ENCODE measurements around the gene ALKBH4. TPM values are rescaled to one million over a fixed set of nuclear protein-coding genes. Genes with fewer than 3 reads are reported as not detected.
"Not testable (repeated sequence)": the region's sequence is repeated elsewhere in the genome, so short reads cannot be mapped to it uniquely, and the experiment has no call there.

The ALKBH4 gene
- polyA plus RNA-seq, 5 donors, result 9.2 to 15.1 (median 11.5) TPM

- not testable (repeated sequence) for DNase-seq
Measured at GRCh38 chr7:102479982-102480637, 15.4 kb upstream of the ALKBH4 start.

DNA sequence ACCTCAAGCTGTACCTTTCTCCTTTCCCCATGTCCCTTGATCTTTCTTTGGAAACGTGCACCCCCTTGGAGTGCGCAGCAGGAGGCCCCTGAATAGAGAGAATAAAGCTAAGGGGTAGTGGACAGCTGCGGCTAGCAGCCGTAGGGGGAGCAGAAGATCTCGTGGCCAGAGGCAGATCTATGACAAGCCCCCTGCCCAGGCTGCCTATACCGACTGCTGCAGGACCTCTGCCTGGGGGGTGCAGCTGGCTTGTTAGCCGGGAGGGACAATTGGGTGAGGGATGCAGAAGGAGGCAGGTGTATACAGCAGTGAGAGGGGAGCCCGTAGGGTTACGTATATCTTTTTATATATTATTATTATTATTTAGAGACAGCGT, 14.5 kb upstream of the ALKBH4 start:
- DNase-seq, result not testable (repeated sequence)

DNA sequence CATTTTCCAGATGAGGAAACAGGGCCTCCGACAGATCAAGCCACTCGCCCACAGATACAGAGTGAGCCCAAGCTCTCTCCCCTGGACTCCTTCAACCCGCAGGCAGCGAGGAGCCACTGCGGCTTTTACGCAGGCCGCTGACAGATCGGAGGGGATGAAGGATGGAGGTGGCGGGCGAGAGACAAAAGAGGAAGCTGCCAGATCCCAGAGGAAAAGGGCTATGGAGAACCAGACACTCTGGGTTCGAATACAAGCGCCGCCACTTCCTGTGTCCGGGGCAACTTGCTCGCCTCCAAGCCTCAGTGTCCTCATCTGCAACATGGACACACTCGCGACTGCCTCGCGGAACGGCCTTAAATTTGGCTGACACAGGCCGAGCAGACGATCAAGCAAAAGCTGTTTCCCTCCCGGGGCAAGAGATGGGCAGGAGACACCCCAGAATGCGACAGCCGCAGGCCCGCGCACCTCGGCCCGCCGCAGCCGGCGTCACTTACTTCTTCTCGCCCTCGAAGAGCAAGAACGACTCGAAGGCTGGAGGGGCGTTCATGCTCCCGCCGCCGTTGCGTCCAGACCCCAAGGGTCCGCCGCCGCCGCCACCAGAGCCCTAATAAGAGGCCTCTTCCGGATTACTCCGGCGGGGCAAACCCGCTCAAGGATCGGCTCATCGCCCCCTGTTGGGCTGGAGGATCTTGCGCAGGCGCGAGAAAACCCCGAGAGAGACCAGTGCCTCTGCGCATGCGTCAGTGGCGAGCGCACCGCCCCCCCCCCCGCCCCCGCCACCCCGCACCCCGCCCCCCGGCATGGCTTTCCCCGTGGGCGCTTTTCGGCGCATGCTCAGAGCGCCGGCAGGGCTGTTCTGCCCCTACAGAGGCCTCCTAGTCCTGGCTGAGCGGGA, 13.9 kb upstream of the ALKBH4 start, which contains the start of gene POLR2J:
POLR2J (minus strand) TSS at position 609 of the 895 bp plus-strand sequence; CDS start at position 547, 62 bp downstream.
- peak in 1 of 2 donors; percentile 75 for DNase-seq

DNA sequence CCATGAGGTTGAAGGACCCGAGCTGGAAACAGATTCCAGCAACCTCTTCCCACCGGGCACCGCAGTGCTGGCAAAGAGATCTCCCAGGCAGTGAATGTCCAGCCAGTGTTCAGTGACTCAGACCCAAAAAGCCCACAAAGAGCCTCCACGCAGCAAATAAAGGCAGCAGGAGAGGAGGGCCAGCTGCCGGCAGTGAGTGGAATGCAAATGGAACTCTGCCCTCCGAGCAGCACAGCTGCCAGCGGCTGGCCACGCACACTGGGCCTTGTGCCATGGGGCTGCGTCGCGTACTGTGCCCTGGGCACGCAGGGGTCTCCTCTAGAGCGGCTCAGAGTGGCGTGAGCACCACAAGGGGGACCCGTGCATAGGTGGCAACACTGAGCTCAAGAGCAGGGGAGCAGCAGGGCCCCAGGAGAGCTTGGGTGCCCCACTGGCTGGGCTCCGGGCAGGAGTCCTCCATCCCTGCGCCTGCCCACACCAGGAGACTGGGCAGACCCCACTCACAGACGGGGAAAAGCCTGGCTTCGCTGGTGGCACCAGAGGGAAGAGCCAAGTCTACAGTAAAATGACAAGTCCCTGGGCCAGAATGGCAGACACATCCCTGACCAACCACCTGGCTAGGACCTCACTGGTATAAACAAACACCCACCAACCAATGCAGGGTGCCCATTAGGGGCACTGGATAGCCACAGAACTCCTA, 10.2 kb upstream of the ALKBH4 start:
- DNase-seq, result not testable (repeated sequence)

GRCh38 chr7:102474116-102474515, 9.5 kb upstream of the ALKBH4 start:
- not testable (repeated sequence) for DNase-seq

GRCh38 chr7:102473271-102473991, 8.8 kb upstream of the ALKBH4 start:
- DNase-seq, result no peak

- DNase-seq, result no peak
Measured at GRCh38 chr7:102472126-102473041, 7.7 kb upstream of the ALKBH4 start.

GRCh38 chr7:102471791-102472125, 7.1 kb upstream of the ALKBH4 start:
- DNase-seq, result no peak

GRCh38 chr7:102469972-102470825, 5.5 kb upstream of the ALKBH4 start:
- no peak for DNase-seq

- DNase-seq, result no peak
Measured at GRCh38 chr7:102469351-102469971, 4.8 kb upstream of the ALKBH4 start.

GRCh38 chr7:102468478-102469350, 4.1 kb upstream of the ALKBH4 start:
- no peak for DNase-seq

GRCh38 chr7:102467581-102468477, 3.2 kb upstream of the ALKBH4 start:
- no peak for DNase-seq

- no peak for DNase-seq
Measured at GRCh38 chr7:102466097-102466496, 1.4 kb upstream of the ALKBH4 start.

DNA sequence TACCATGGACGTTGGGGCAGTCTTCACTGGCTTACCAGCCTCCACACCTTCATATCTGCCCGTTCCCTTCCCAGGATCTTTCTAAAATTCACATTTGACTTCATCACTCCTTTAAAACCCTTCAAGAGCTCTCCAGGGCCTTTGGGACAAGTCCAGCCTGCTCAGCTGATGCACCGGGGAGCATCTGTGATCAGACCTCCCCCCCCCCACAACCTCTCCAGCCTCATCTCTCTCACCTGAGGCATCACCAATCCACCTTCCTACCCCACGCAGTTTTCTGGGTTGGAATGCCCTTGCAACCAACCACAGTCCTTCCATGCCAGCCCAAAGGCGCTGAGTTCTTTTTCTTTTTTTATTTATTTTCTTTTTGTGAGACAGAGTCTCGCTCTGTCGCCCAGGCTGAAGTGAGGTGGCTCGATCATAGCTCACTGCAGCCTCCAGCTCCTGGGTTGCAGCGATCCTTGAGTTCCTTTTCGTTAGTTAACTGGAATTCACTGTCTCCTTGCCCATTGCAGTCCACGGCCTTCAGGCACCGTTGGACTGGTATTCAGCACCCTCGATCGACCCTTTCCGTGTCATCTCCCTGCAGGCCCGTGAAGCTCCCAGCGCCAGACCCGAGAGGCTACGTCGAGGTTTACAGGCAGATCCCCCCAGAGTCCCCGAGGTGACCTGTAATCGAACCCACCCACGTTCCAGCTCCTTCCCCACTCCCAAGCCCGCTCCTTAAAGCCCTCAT, 654 bp downstream of the ALKBH4 start:
- no peak for DNase-seq

DNA sequence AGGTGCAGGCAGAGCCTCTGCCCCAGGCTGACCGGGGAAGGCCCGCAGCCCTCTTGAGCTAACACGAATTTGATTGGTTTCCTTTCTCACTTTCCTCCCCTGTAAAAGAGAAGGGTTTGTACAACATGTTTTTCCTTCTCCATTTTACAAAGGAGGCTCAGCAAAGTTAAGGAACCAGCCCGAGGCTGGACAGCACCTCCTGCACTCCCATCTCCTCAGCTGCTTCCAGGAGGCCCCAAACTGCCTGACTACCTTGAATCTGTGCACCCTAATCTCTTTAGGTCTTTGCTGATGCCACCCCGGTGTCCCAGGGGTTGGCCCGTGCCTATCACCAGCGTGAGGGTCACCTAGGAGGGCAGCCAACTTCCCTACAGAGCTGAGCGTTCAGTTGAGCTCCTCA, 4.2 kb downstream of the ALKBH4 start:
- DNase-seq, result no peak

- no peak for DNase-seq
Measured at GRCh38 chr7:102459221-102459844, 5.3 kb downstream of the ALKBH4 start.

Measured in right lung (tissue), 5 donors.